ENCODE data around the gene OR4B1. TPM values are rescaled to one million over a fixed set of nuclear protein-coding genes. Genes with fewer than 3 reads are reported as not detected.
"Not testable (repeated sequence)": the region's sequence is repeated elsewhere in the genome, so short reads cannot be mapped to it uniquely, and the experiment has no call there.

OR4B1 gene
- total and polyA plus RNA-seq, 7 donors: not detected

DNA sequence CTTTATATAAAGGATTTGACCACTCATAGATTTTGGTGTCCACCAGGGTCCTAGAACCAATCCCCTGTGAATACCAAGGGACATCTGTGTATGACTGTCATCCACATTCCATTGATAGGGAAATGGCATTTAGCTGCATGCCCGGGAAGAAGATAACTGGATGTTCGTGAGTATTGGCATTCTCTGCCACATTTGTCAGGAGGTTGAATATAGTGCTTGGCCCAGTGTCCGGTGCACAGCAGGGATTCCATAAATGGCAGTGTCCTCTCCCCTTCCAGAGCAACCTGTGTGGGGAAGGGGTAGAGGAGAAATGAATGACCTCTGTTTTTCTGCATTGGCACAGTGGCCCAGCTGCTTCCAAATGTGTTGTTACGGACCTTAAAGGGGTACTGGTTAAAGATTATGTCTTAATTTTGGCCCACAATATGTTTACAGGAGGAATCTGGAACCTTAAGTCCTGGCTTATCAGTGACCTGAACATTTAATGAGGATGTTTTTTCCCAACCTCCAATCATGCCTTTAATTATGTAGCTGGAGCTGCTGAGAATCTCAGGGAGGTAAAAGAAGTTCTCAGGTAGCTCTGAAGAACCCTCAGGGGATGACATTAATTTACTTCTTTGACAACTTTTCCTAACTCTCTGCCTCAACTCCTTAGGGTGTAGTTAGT lies 33.6 kb upstream of the OR4B1 start:
- Histone ChIP-seq H3K4me3 (no peak overlapping the region), H3K4me1 (no peaks in the 10 kb centered on the region), H3K36me3 (ENCODE audit: insufficient read depth in 1 of 2, low read depth in 1 of 2) (no peaks in the 10 kb centered on the region), H3K27me3 (ENCODE audit: insufficient read depth in 3 of 3, low read length in 2 of 3) (no peaks in the 10 kb centered on the region), H3K27ac (no peak overlapping the region), H3K9me3 (no peaks in the 10 kb centered on the region)
- DNase-seq (no peak), ATAC-seq (no peak)
- TF ChIP-seq, protein P1, sequence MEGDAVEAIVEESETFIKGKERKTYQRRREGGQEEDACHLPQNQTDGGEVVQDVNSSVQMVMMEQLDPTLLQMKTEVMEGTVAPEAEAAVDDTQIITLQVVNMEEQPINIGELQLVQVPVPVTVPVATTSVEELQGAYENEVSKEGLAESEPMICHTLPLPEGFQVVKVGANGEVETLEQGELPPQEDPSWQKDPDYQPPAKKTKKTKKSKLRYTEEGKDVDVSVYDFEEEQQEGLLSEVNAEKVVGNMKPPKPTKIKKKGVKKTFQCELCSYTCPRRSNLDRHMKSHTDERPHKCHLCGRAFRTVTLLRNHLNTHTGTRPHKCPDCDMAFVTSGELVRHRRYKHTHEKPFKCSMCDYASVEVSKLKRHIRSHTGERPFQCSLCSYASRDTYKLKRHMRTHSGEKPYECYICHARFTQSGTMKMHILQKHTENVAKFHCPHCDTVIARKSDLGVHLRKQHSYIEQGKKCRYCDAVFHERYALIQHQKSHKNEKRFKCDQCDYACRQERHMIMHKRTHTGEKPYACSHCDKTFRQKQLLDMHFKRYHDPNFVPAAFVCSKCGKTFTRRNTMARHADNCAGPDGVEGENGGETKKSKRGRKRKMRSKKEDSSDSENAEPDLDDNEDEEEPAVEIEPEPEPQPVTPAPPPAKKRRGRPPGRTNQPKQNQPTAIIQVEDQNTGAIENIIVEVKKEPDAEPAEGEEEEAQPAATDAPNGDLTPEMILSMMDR (IDR thresholded peaks at IDR 0.05): no peak
- WGBS, 3 donors: 25 to 44% (median 32%) methylated on average over 4 of the region's 4 CpGs
- intact Hi-C loops (cut with DNase I): no loop called here

DNA sequence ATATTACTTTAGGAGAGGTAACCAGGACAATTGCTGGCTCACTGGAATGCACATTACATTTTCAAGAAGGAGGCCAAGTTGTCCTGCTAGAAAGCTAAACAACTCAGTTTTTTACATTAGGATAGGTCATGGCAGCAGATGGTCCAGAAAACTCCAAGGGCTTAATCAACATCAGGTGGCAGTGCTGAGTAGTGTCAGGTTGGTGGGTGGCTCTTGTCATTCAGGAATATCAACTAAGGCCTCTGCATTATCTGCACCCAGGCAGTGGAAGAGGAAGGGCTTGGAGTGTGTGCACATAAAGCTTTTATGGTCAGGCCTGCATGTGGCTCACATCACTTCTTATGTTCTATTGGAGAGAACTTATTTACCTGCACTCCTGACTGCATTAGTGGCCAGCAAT lies 32.2 kb upstream of the OR4B1 start:
- Histone ChIP-seq H3K4me1 (no peaks in the 10 kb centered on the region), H3K9me3 (no peaks in the 10 kb centered on the region), H3K27ac (no peak overlapping the region), H3K36me3 (ENCODE audit: insufficient read depth in 1 of 2, low read depth in 1 of 2) (no peaks in the 10 kb centered on the region), H3K27me3 (ENCODE audit: insufficient read depth in 3 of 3, low read length in 2 of 3) (no peaks in the 10 kb centered on the region), H3K4me3 (no peak overlapping the region)
- DNase-seq (no peak), ATAC-seq (no peak)
- intact Hi-C loops (cut with DNase I): no loop called here
- TF ChIP-seq, protein P1 (IDR thresholded peaks at IDR 0.05): no peak

DNA sequence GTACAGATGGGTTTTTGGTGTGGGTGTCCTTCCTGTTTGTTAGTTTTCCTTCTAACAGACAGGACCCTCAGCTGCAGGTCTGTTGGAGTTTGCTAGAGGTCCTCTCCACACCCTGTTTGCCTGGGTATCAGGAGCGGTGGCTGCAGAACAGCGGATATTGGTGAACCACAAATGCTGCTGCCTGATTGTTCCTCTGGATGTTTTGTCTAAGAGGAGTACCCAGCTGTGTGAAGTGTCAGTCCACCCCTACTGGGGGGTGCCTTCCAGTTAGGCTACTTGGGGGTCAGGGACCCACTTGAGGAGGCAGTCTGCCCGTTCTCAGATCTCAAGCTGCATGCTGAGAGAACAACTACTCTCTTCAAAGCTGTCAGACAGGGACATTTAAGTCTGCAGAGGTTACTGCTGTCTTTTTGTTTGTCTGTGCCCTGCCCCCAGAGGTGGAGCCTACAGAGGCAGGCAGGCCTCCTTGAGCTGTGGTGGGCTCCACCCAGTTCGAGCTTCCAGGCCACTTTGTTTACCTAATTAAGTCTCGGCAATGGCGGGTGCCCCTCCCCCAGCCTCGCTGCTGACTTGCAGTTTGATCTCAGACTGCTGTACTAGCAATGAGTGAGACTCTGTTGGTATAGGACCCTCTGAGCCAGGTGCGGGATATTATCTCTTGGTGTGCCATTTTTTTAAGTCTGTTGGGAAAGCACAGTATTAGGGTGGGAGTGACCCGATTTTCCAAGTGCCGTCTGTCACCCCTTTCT lies 25.5 kb upstream of the OR4B1 start:
- H3K36me3 ChIP-seq (ENCODE audit: insufficient read depth in 1 of 2, low read depth in 1 of 2); H3K4me3 ChIP-seq; H3K27me3 ChIP-seq (ENCODE audit: insufficient read depth in 3 of 3, low read length in 2 of 3); H3K27ac ChIP-seq; intact Hi-C loops (cut with DNase I); ATAC-seq; DNase-seq; H3K9me3 ChIP-seq; H3K4me1 ChIP-seq: not testable (repeated sequence)
- 65 to 71% (median 70%) methylated on average over 10 of the region's 10 CpGs for WGBS, 3 donors

DNA sequence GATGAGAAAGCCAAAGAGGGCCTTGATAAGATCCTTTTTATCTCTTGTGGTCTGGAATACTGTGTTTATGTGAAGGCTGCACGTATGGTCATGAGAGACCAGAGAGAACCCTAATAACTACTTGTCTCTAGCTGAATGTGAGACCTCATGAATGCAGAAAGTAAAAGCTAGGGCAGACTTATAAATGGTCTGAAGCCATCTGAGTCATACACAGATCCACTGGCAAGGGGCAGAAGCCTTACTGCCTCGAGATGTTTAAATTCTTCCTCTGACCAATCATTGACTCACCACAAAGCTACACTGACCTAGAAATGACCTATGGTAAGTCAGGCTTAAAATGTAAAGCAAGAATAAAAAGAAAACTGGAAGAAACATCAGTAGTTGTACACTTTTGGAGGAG lies 22.7 kb upstream of the OR4B1 start:
- no peak overlapping the region for H3K4me3 ChIP-seq
- intact Hi-C loops (cut with DNase I): no loop called here

DNA sequence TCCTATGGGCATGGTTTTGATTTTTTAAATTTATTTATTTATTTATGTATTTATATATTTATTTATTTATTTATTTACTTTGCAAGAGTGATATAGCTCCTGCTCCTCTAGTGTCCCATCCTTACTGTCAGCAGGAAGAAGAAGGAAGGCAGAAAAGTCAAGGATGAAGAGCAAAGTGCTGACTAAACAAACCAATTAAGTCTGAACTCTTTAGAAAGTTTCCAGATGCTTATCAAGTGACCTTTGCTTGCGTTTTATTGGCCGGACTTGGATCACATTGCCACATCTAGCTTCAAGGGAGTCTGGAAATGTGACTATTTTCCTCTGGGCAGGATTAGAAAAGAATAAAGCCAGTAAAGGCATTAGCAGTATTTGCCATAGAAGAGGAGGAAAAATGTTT lies 8.7 kb upstream of the OR4B1 start:
- TF ChIP-seq, protein P1 (IDR thresholded peaks at IDR 0.05): no peak
- ATAC-seq (no peak), DNase-seq (no peak)
- no peaks in the 10 kb centered on the region for H3K36me3 ChIP-seq (ENCODE audit: insufficient read depth in 1 of 2, low read depth in 1 of 2)
- no peaks in the 10 kb centered on the region for H3K4me1 ChIP-seq
- H3K27me3 ChIP-seq (ENCODE audit: insufficient read depth in 3 of 3, low read length in 2 of 3): no peaks in the 10 kb centered on the region
- no peak overlapping the region for H3K4me3 ChIP-seq
- 84 to 88% (median 85%) methylated on average over 2 of the region's 2 CpGs for WGBS, 3 donors
- intact Hi-C loops (cut with DNase I): no loop called here
- no peaks in the 10 kb centered on the region for H3K9me3 ChIP-seq
- H3K27ac ChIP-seq: no peak overlapping the region

More for the DNA sequence above, 22.7 kb upstream of the OR4B1 start:
- Histone ChIP-seq H3K27me3 (ENCODE audit: insufficient read depth in 3 of 3, low read length in 2 of 3) (peaks cover 0 to 2% (median 0%) of the 10 kb centered on the region in 3 donors), H3K27ac (no peak overlapping the region), H3K36me3 (ENCODE audit: insufficient read depth in 1 of 2, low read depth in 1 of 2) (no peaks in the 10 kb centered on the region), H3K4me1 (no peaks in the 10 kb centered on the region), H3K9me3 (peaks cover 11% of the 10 kb centered on the region)
- no peak for ATAC-seq
- no peak for DNase-seq
- TF ChIP-seq, protein P1 (IDR thresholded peaks at IDR 0.05): no peak
- 43 to 67% (median 57%) methylated on average over 2 of the region's 2 CpGs for WGBS, 3 donors

All from psoas muscle (tissue), 8 donors.